ENCODE results near the gene PPP6R2. TPM values are rescaled to one million over a fixed set of nuclear protein-coding genes. Genes with fewer than 3 reads are reported as not detected.
A peak's percentile ranks its signal among the peaks of the same experiment; 100 is the strongest.

The PPP6R2 gene
- total RNA-seq, 1 experiment from 2014 or later, result 42.6 TPM

DNA sequence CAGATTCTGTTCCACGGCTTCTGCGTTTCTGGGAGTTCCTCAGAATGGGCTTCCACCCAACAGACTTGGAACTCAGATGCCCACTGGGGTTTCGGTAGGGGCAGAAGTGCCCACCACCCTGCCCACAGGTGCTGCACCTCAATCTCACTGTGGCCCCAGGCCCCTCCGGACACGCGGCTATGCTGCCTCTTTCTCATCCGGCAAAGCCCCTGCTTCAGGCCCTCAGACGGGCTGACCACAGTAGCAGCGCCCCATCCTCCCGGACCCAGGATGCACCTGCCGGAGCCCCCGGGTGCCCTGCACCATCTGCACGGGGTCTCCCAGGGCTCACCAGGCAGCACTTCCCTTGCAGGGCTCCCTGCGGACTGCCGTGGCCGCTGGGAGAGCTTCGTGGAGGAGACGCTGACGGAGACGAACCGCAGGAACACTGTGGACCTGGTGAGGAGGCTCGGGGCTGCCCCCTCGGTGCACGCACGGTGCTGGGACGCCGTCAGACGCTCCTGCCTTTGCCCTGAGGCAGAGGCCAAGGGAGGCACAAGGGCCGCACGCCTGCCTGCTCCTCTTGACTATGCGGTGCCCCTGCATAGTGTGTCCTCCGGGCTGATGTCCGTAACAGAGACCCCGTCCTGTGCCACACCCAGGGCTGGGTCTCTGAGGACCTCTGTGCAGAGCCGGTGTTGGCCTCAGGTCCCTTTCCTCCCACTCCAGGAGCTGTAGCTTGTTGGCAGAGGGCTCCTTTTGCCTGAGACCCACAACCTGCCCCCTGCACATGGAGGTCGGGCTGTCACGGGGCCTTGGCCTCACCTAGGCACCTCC lies 93.1 kb downstream of the PPP6R2 start:
- Histone ChIP-seq H3K23ac (ENCODE audit: insufficient read length, low read depth, low read length) (no peak overlapping the region), H3K14ac (ENCODE audit: insufficient read depth, low read length) (no peak overlapping the region), H3K56ac (ENCODE audit: insufficient read length, low read depth, low read length) (no peak overlapping the region), H3K18ac (ENCODE audit: insufficient read length, low read depth, low read length) (no peak overlapping the region), H2AK5ac (ENCODE audit: insufficient read length, low read length) (no peak overlapping the region), H2AFZ (ENCODE audit: low read length) (no peak overlapping the region), H4K20me1 (ENCODE audit: control insufficient read depth, insufficient read depth, insufficient read length) (no peaks in the 10 kb centered on the region), H2BK15ac (ENCODE audit: low read depth, low read length) (no peak overlapping the region), H2BK20ac (ENCODE audit: low read depth, low read length, poor library complexity, severe bottlenecking) (no peak overlapping the region), H3K4me2 (ENCODE audit: insufficient read depth, insufficient read length, low read length) (no peak overlapping the region), H4K91ac (ENCODE audit: insufficient read length, low read depth, low read length) (no peak overlapping the region), H3K27me3 (ENCODE audit: insufficient read depth, low read length) (no peaks in the 10 kb centered on the region), H2BK120ac (ENCODE audit: low read depth, low read length, poor library complexity, severe bottlenecking) (no peak overlapping the region), H3K27ac (ENCODE audit: insufficient read length, low read depth, low read length) (no peak overlapping the region), H3K9me3 (ENCODE audit: control insufficient read depth, low read depth, low read length) (no peaks in the 10 kb centered on the region), H3K79me2 (ENCODE audit: insufficient read depth, low read length) (no peaks in the 10 kb centered on the region), H2BK12ac (ENCODE audit: insufficient read length, low read depth, low read length) (no peak overlapping the region), H3K23me2 (ENCODE audit: insufficient read length, low read depth, low read length, poor library complexity, severe bottlenecking) (no peaks in the 10 kb centered on the region), H2BK5ac (ENCODE audit: insufficient read length, low read length) (no peak overlapping the region), H3K4ac (ENCODE audit: low read depth, low read length) (no peak overlapping the region), H3K9ac (ENCODE audit: extremely low read depth, insufficient read length, low read length) (no peak overlapping the region), H3T11ph (ENCODE audit: low read length) (no peak overlapping the region), H4K8ac (replicated peaks; ENCODE audit: insufficient read length, low read depth, low read length) (no peak overlapping the region), H4K5ac (ENCODE audit: insufficient read length, low read depth, low read length) (no peak overlapping the region), H3K4me1 (ENCODE audit: insufficient read depth, low read length) (no peaks in the 10 kb centered on the region), H3K79me1 (ENCODE audit: insufficient read depth, low read depth, low read length, poor library complexity, severe bottlenecking) (no peaks in the 10 kb centered on the region)
- no peak overlapping the region for H3K4me3 Mint-ChIP-seq
- peak; percentile 20 for DNase-seq
- peaks cover 5 to 41% (median 32%) of the 10 kb centered on the region in 3 experiments; a peak in 6 of 7 replicates for H3K36me3 Mint-ChIP-seq (ENCODE audit: insufficient read depth in 1 of 3, low read depth in 3 of 3)
- no CpG with 5 or more reads among the region's 37 CpGs for WGBS (ENCODE audit: extremely low coverage, insufficient read length, low lambda C conversion rate)
- TF ChIP-seq, protein P1, sequence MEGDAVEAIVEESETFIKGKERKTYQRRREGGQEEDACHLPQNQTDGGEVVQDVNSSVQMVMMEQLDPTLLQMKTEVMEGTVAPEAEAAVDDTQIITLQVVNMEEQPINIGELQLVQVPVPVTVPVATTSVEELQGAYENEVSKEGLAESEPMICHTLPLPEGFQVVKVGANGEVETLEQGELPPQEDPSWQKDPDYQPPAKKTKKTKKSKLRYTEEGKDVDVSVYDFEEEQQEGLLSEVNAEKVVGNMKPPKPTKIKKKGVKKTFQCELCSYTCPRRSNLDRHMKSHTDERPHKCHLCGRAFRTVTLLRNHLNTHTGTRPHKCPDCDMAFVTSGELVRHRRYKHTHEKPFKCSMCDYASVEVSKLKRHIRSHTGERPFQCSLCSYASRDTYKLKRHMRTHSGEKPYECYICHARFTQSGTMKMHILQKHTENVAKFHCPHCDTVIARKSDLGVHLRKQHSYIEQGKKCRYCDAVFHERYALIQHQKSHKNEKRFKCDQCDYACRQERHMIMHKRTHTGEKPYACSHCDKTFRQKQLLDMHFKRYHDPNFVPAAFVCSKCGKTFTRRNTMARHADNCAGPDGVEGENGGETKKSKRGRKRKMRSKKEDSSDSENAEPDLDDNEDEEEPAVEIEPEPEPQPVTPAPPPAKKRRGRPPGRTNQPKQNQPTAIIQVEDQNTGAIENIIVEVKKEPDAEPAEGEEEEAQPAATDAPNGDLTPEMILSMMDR (conservative IDR thresholded peaks at IDR 0.05), result no peak
- H3K4me1 Mint-ChIP-seq, result no peaks in the 10 kb centered on the region
- H3K27me3 Mint-ChIP-seq (ENCODE audit: low read depth), result no peaks in the 10 kb centered on the region
- H3K27ac Mint-ChIP-seq, result no peak overlapping the region
- no peaks in the 10 kb centered on the region for H3K9me3 Mint-ChIP-seq

All from H9 (cell line).